Right lobe of liver (tissue), 4 donors: ENCODE data around the gene TNFRSF1A.

Source experiments
- CTCF ChIP-seq, 4 donors: fragments of 200-600 bp in 3 of 4; fragments of 450-650 bp in 1 of 4; IDR thresholded peaks; one replicate each; pipeline versions ENCODE4 v1.5.1 to v1.8.0; 2016 to 2022; ENCODE audit warnings: antibody characterized with exemption in 4 of 4, mild to moderate bottlenecking in 2 of 4
- POLR2A ChIP-seq: fragments of 450-650 bp; IDR thresholded peaks from one replicate; pipeline ENCODE4 v1.6.1; 2017; ENCODE audit warnings: antibody characterized with exemption, mild to moderate bottlenecking
- donor health status: DM: no; HTN: no; CAD: no.
- donor health status: DM: no; HTN: no; CAD: no.
- donor health status: DM: no; HTN: yes; CAD: no.

DNA sequence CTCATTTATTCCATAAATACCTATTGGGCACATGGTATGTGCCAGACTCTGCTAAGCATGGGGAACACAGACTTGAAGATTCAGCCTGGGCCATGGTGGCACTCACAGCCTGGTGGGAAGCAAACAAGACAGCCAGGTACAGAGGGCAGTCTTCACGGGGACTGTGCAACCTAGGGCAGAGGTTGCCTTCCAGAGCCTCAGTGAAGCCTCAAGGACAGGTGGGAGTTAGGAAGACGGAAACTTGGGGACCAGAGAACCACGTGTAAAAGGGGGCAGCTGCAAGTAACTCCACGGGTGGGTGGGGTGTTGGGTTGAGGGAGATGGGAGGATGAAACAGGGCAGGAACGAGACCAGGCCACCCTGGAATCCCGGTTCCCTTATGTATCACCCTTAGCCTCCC, 41.1 kb upstream of the TNFRSF1A start:
- TF ChIP-seq CTCF (IDR thresholded peaks at IDR 0.05) (no peak), POLR2A (no peak)
